GM21619 (cell line): Measurements from ENCODE around the gene SUSD1.
A peak's percentile ranks its signal among the peaks of the same experiment; 100 is the strongest.
"Not testable (repeated sequence)": the region's sequence is repeated elsewhere in the genome, so short reads cannot be mapped to it uniquely, and the experiment has no call there.

Experiments used
- ATAC-seq: cut with Tn5 transposase; IDR thresholded peaks from one replicate; pipeline ENCODE4 v1.9.1; 2021; ENCODE audit not compliant: unreplicated experiment

SUSD1 gene

GRCh38 chr9:112174222-112174964 lies 704 bp downstream of the SUSD1 start:
- peak; percentile 86 for ATAC-seq

DNA sequence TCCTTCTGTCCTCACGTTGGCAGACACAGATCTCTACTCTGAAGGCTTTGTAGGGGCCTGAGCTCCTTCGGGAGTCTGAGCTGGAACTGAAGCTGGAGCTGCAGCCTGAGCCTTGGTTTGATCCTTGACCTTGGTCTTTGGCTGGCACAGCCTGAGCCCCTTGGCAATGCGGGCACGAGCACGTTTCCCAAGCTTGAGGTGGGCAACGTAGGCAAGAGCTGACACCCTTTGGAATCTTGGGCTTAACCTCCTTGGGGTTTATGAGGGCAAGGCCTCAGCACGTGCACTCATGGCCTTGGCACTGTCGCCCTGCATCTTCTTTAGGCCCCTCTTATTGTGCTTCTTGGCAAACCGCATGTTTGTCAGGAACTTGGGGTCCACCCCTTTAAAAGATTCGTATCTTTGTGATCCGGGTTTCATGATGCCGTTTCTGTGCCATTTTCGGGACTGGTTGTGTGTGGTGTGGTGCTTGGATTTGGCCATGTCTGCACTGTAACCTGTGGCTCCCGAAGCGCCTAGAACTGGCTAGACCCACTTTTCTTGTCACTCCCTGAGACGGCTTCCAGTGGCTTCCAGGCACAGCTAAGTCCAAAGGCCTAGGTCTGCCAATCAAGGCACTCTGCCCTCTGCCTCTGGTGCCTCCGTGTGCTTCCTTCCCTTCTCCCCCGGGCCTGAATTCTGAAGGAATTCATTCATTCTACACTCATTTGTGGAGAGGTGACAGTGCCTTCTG lies 1.4 kb downstream of the SUSD1 start:
- ATAC-seq = no peak

- no peak for ATAC-seq
Measured at GRCh38 chr9:112170968-112171367, 4.1 kb downstream of the SUSD1 start.

DNA sequence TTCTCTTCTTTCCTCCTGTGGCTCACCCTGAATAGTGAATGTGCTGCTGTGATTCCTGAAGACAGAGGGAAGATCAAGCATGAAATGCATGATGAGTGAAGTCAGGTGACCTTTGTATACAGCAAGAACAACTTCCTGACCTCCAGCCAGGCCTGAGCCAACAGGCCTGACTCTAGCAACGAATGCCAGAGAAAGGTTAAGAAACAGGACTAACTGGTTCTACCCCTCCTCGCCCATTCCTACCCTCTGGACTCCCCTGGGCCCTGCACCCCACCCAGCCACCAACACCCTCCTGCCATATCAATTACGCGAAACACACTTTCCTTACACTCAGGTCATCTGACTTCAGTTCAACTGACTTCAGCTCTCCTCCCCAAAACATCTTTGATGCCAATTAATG lies 4.9 kb downstream of the SUSD1 start:
- ATAC-seq = no peak

GRCh38 chr9:112169368-112169767 lies 5.7 kb downstream of the SUSD1 start:
- no peak for ATAC-seq

DNA sequence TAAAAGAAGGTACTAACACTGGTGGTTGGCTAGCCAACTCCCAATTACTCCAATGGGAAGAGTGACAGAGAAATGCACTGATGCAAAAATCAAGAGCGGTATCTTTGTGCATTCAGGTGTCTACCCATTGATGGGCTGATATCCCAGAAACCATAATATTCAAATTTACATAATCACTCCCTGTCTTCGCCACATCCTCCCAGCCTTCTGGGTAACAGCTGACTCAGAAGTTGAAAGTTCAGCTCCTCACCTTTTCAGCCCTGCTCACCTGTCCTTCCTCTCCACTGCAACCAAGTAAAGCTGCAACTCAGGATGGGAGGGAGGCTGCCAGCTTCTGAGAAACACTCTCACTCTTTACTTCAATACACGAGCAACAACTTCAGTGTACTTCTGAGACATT lies 6.9 kb downstream of the SUSD1 start:
- no peak for ATAC-seq

DNA sequence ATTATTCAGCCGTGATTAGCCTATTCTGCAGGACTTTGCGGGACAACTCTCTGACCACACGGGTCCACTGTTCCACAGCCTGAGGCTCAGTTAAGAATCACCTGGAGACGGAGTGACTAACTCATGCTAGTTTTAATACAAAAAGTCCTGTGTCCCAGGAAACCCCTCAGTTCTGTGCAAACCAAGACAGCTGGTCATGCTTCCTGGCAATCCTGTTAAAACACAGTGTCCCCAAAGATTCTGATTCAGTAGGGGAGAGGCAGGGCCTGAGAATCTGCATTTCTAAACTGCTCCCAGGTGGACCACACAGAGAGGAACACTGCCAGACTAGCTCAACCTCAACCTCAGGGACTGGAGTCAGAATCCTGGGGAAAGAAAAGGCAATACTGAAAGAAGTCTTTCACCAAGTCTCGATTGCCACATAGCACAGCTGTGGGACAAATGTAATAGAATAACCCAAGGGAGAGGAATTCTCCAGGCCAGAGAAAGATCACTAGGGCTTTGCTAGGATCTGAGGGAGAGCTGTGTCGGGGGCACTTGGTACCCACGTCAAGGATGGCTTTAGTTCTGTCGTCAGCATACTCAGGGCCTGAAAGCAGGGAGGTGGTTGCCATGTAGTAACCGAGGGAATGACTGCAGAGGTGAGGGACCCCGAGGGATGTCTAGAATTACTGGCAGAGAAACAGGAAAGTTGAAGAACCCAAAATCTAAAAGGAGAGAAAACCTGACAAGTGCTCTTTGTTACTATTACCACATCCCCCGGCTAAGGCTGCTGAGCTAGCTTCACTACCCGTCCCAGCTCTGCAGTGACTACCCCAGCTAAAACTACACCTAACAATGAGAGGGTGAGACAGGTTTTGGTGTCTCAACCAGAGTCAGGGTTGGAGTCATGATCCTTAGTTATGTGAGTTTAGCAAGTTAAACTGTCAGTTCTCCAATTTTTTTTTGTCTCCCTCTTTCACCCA lies 8.6 kb downstream of the SUSD1 start:
- ATAC-seq = no peak

GRCh38 chr9:112162621-112163413 lies 12.3 kb downstream of the SUSD1 start:
- no peak for ATAC-seq

DNA sequence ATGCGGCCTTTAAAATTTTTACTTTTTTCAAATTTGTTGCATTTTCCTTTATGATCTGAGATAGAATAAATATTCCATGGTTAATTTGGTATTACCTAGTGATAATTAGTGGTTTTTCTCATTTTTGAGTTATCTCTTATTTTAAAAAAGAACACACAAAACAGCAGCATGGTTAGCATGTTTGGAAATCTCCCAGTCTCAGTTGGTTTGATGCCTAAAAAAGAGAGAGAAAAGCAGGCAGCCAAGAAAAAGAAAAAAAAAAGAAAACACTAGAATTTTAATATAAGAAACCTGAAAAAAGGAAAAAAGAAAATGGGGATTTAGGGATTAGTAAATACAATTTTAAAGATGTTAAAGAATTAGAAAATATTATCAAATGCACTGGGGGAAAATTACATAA lies 15.3 kb downstream of the SUSD1 start:
- no peak for ATAC-seq

GRCh38 chr9:112158656-112159367 lies 16.3 kb downstream of the SUSD1 start:
- ATAC-seq = no peak

DNA sequence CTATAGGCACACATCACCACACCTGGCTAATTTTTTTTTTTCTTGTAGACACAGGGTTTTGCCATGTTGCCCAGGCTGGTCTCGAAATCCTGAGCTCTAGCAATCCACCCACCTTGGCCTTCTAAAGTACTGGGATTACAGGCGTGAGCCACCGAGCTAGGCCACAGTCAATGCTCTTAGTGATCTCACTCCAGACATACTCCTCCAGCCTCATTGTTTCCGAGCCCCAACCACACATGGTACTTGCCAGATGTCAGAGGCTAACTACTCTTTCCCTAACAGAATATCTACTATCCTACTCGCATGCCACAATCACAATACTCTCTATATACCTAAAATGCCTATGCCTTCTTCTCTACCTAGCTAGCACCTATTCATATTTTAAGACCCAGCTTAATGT lies 17.1 kb downstream of the SUSD1 start:
- no peak for ATAC-seq

DNA sequence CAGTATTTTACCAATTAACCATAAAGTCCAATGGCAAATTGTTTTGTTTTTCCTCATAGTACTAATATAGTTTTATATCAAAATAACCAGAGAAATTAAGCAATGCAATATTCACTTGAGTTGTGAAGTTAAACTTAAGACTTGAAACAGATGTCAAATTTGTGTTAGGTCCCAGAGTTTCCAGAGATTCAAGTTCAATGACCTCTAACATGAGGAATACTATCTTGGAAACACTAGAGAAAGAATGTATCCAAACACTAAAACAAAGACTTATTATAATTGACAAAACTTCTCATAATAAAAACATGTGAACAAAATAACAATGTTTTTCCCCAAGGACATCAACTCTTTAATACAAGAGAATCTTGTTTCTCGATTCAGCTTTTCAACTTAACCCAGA lies 18.0 kb downstream of the SUSD1 start:
- ATAC-seq = no peak

GRCh38 chr9:112149211-112149610 lies 25.9 kb downstream of the SUSD1 start:
- no peak for ATAC-seq

DNA sequence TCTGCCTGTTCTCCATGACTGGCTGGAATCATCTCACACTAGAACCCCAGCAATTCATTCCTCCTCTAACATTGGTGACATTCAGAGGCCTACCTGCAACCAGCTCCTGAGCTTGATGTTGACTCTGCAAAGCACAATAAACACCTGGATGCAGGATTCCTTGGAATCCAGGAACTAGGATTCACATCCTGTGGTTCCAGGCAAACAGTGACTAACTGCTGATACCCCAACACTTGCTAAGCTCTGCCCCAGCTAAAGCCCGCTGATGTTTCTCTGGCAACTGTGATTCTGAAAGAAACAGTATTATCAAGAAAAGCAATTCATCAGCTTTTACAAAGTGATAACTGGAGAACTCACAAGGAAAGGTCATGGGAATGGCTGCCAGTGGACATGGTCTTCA lies 29.2 kb downstream of the SUSD1 start:
- ATAC-seq = no peak

GRCh38 chr9:112144807-112145206 lies 30.3 kb downstream of the SUSD1 start:
- no peak for ATAC-seq

DNA sequence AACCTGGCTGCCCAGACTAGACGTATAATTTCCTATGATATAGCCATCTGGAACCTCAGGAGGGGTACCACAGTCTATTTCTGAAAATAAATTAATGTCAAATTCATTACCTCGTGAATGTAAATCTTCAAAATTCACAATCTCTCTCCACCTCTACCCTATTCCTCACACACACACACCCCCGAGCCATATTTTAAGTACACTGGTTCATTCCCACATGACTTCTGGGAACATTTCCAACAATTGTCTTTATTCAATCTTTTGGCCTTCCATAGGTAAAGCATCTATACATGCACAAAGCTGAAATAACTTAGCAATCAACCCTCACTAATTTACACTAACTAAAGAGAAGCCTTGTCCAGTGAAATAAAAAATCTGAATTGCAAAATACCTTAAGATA lies 32.7 kb downstream of the SUSD1 start:
- no peak for ATAC-seq

GRCh38 chr9:112140936-112141335 lies 34.2 kb downstream of the SUSD1 start:
- peak; percentile 6 for ATAC-seq

- no peak for ATAC-seq
Measured at GRCh38 chr9:112137066-112137465, 38.0 kb downstream of the SUSD1 start.

- no peak for ATAC-seq
Measured at GRCh38 chr9:112135706-112136105, 39.4 kb downstream of the SUSD1 start.

DNA sequence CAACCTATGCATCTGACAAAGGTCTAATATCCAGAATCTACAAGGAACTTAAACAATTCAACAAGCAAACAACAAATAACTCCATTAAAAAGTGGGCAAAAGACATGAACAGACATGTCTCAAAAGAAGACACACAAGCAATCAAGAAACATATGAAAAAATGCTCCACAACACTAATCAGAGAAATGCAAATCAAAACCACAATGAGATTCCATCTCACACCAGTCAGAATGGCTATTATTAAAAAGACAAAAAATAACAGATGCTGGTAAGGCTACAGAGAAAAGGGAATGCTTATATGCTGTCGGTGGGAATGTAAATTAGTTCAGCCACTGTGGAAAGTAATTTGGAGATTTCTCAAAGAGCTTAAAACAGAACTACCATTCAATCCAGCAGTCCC lies 41.3 kb downstream of the SUSD1 start:
- not testable (repeated sequence) for ATAC-seq
